NOMO-1 treated with DMSO at 0.1 percent for 48 hours (cell line): ENCODE data around the gene MIAT.

Experiments used
- DNase-seq: peaks from one replicate; lab custom pipeline; 2025; ENCODE audit not compliant: unreplicated experiment; lab: John Stamatoyannopoulos, UW

MIAT gene

GRCh38 chr22:26631282-26631681, 26.1 kb upstream of the MIAT start:
- DNase-seq, result no peak

GRCh38 chr22:26632422-26633155, 24.8 kb upstream of the MIAT start:
- no peak for DNase-seq

GRCh38 chr22:26634189-26634588, 23.2 kb upstream of the MIAT start:
- DNase-seq, result no peak

- no peak for DNase-seq
Observed at GRCh38 chr22:26635117-26635516, 22.3 kb upstream of the MIAT start.

GRCh38 chr22:26636296-26636695, 21.1 kb upstream of the MIAT start:
- no peak for DNase-seq

GRCh38 chr22:26642465-26643417, 14.6 kb upstream of the MIAT start:
- no peak for DNase-seq

GRCh38 chr22:26643418-26644100, 13.8 kb upstream of the MIAT start:
- no peak for DNase-seq

- DNase-seq, result no peak
Observed at GRCh38 chr22:26646158-26646557, 11.2 kb upstream of the MIAT start.

- no peak for DNase-seq
Observed at GRCh38 chr22:26648011-26648497, 9.3 kb upstream of the MIAT start.

GRCh38 chr22:26648528-26649388, 8.6 kb upstream of the MIAT start:
- peak; percentile 89 for DNase-seq

GRCh38 chr22:26650722-26651421, 6.5 kb upstream of the MIAT start:
- no peak for DNase-seq

- peak; percentile 17 for DNase-seq
Observed at GRCh38 chr22:26651815-26652214, 5.6 kb upstream of the MIAT start.

GRCh38 chr22:26658161-26658560, 773 bp downstream of the MIAT start:
- no peak for DNase-seq

GRCh38 chr22:26658671-26659478, 1.5 kb downstream of the MIAT start:
- DNase-seq, result peak; percentile 60

GRCh38 chr22:26660356-26660755, 3.0 kb downstream of the MIAT start:
- no peak for DNase-seq

GRCh38 chr22:26660961-26661578, 3.7 kb downstream of the MIAT start:
- no peak for DNase-seq

- no peak for DNase-seq
Observed at GRCh38 chr22:26662160-26662559, 4.8 kb downstream of the MIAT start.

- DNase-seq, result no peak
Observed at GRCh38 chr22:26663374-26663923, 6.1 kb downstream of the MIAT start.
